NCI-H774 (cell line): ENCODE data around the gene IGLL1.
"Not testable (repeated sequence)": the region's sequence is repeated elsewhere in the genome, so short reads cannot be mapped to it uniquely, and the experiment has no call there.

Experiments used
- DNase-seq: peaks from one replicate; lab custom pipeline; 2025; lab: John Stamatoyannopoulos, UW

Gene IGLL1

GRCh38 chr22:23579870-23580575 lies at the start of gene IGLL1:
IGLL1 (minus strand) TSS chr22:23580290; CDS start chr22:23580190, 100 bp downstream.
- no peak for DNase-seq

GRCh38 chr22:23628056-23628743 lies 48.1 kb upstream of the IGLL1 start:
- not testable (repeated sequence) for DNase-seq

GRCh38 chr22:23627401-23628055 lies 47.4 kb upstream of the IGLL1 start:
- not testable (repeated sequence) for DNase-seq

- DNase-seq = no peak
Observed at GRCh38 chr22:23626286-23626975, 46.3 kb upstream of the IGLL1 start.

GRCh38 chr22:23622634-23623033 lies 42.5 kb upstream of the IGLL1 start:
- DNase-seq = no peak

GRCh38 chr22:23621916-23622315 lies 41.8 kb upstream of the IGLL1 start:
- not testable (repeated sequence) for DNase-seq

- no peak for DNase-seq
Observed at GRCh38 chr22:23621082-23621780, 41.1 kb upstream of the IGLL1 start.

GRCh38 chr22:23613193-23613972 lies 33.3 kb upstream of the IGLL1 start:
- no peak for DNase-seq

GRCh38 chr22:23609983-23610781 lies 30.1 kb upstream of the IGLL1 start:
- no peak for DNase-seq

- no peak for DNase-seq
Observed at GRCh38 chr22:23608583-23608982, 28.5 kb upstream of the IGLL1 start.

GRCh38 chr22:23606204-23607131 lies 26.4 kb upstream of the IGLL1 start:
- DNase-seq = no peak

GRCh38 chr22:23604939-23605712 lies 25.0 kb upstream of the IGLL1 start:
- DNase-seq = no peak

- DNase-seq = no peak
Observed at GRCh38 chr22:23603266-23603665, 23.2 kb upstream of the IGLL1 start.

GRCh38 chr22:23598805-23599518 lies 18.9 kb upstream of the IGLL1 start:
- no peak for DNase-seq

- not testable (repeated sequence) for DNase-seq
Observed at GRCh38 chr22:23597576-23598268, 17.6 kb upstream of the IGLL1 start.

GRCh38 chr22:23595904-23596303 lies 15.8 kb upstream of the IGLL1 start:
- DNase-seq = not testable (repeated sequence)

GRCh38 chr22:23591846-23592245 lies 11.8 kb upstream of the IGLL1 start:
- no peak for DNase-seq
